OCI-LY7 (cell line): ENCODE measurements around the gene TASP1. TPM values are rescaled to one million over a fixed set of nuclear protein-coding genes. Genes with fewer than 3 reads are reported as not detected.

Experiments
- BruUV-seq: library from RNA; stranded (reverse); fragments of 400-500 nt; replicated peaks from 2 replicates; lab custom pipeline; 2021; lab: Mats Ljungman, UMichigan
- CTCF ChIA-PET: fragments of 300-600 bp; sonication (Branson Sonifier 250); formaldehyde crosslinking; loops from one replicate; lab custom pipeline; 2022; ENCODE audit warnings: antibody characterized with exemption; ENCODE audit not compliant: unreplicated experiment; lab: Charles Lee
- POLR2A ChIA-PET: fragments of 300-600 bp; sonication (Branson Sonifier 250); formaldehyde crosslinking; loops from one replicate; lab custom pipeline; 2022; ENCODE audit warnings: antibody characterized with exemption; lab: Charles Lee
- DNase-seq: peaks from one replicate; pipeline ENCODE4 v3.0.0-alpha.2; 2015; ENCODE audit warnings: low spot score
- H2AFZ ChIP-seq: fragments of 200-600 bp; sonication (generic), shearing (Covaris generic); 2 replicates; pipeline ENCODE4 v1.6.1; 2014; ENCODE audit warnings: mild to moderate bottlenecking, antibody characterized with exemption, low read length, moderate library complexity
- H3K27ac ChIP-seq: fragments of 200-600 bp; sonication (generic); 2 replicates; pipeline ENCODE4 v1.5.1; 2014; ENCODE audit warnings: mixed run types, low read depth, mild to moderate bottlenecking, moderate library complexity, low read length, inconsistent platforms; ENCODE audit not compliant: poor library complexity, severe bottlenecking
- H3K36me3 ChIP-seq: fragments of 200-600 bp; sonication (generic); 2 replicates; pipeline ENCODE4 v1.6.1; 2014; ENCODE audit warnings: mild to moderate bottlenecking, antibody characterized with exemption, low read length, moderate library complexity, mixed read lengths; ENCODE audit not compliant: insufficient read depth
- H3K4me1 ChIP-seq: fragments of 200-600 bp; sonication (generic); 2 replicates; pipeline ENCODE4 v1.5.1; 2014; ENCODE audit warnings: mild to moderate bottlenecking, low read length; ENCODE audit not compliant: insufficient read depth, poor library complexity, severe bottlenecking
- H3K4me2 ChIP-seq: fragments of 200-600 bp; sonication (generic); 2 replicates; pipeline ENCODE4 v1.6.1; 2014; ENCODE audit warnings: mild to moderate bottlenecking, low read length
- H3K4me3 ChIP-seq: fragments of 200-600 bp; sonication (generic); 2 replicates; pipeline ENCODE4 v1.5.1; 2014; ENCODE audit warnings: mild to moderate bottlenecking, low read depth, low read length; ENCODE audit not compliant: poor library complexity, severe bottlenecking
- H3K79me2 ChIP-seq: fragments of 200-600 bp; sonication (generic); 2 replicates; pipeline ENCODE4 v1.6.1; 2016; ENCODE audit warnings: low read depth, mild to moderate bottlenecking, low read length, moderate library complexity, mixed read lengths; ENCODE audit not compliant: insufficient read depth
- H3K9me2 ChIP-seq: fragments of 200-600 bp; sonication (generic); 2 replicates; pipeline ENCODE4 v1.6.1; 2016; ENCODE audit warnings: mild to moderate bottlenecking, low read length, mixed read lengths; ENCODE audit not compliant: insufficient read depth
- H3K9me3 ChIP-seq: fragments of 200-600 bp; sonication (generic); 2 replicates; pipeline ENCODE4 v1.6.1; 2014; ENCODE audit warnings: mild to moderate bottlenecking, mixed run types, low read length, mixed read lengths
- H4K20me1 ChIP-seq: fragments of 200-600 bp; sonication (generic); 2 replicates; pipeline ENCODE4 v1.6.1; 2014; ENCODE audit warnings: mild to moderate bottlenecking, antibody characterized with exemption, low read length, moderate library complexity, mixed read lengths; ENCODE audit not compliant: insufficient read depth
- CTCF ChIP-seq: fragments of 200-600 bp; sonication (generic); conservative IDR thresholded peaks from 2 replicates; pipeline ENCODE4 v1.5.1; 2014; ENCODE audit warnings: mild to moderate bottlenecking, antibody characterized with exemption, low read length, moderate library complexity, mixed read lengths
- EZH2phosphoT487 ChIP-seq: fragments of 200-600 bp; sonication (generic); IDR thresholded peaks from 2 replicates; pipeline ENCODE4 v1.6.1; 2018; ENCODE audit warnings: low read depth, borderline replicate concordance, mild to moderate bottlenecking, mixed run types, antibody characterized with exemption, low read length, moderate library complexity, mixed read lengths
- intact Hi-C: fragments of 100-400 bp; cut with micrococcal nuclease; formaldehyde crosslinking; loops from one replicate; pipeline ENCODE4 v1.10.0; 2022; ENCODE audit not compliant: unreplicated experiment
- total RNA-seq, 2 experiments: library from RNA; depleted of rRNA in 1 of 2; stranded (reverse); fragments of >200 nt in 1 of 2; shearing (Covaris generic) in 1 of 2; gene quantifications; 2 replicates each; pipeline ENCODE4 v1.2.3, GENCODE V29; 2014 to 2022

TASP1 gene
- total RNA-seq, 2 experiments from 2014 or later = 12.9 to 15.5 TPM

DNA sequence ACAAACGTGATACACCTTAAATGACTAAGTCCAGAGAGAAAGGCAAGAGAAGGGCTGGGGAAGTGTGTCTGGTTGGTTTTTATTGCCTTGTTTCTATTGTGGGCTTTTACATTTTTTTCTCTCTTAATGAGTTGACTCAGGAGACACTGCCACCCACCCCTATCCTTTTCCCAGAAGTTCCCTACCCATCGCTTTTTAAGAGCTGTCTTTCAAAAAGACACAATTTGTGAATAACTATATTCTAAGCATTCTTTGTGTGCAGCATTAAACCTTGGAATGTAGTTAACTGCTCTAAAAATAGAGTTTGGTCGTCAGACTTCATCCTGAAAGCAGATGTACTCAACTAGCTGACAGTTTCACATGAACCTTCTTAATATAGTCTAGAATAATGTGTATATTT is 242.7 kb downstream of the TASP1 start:
- DNase-seq = no peak
- TF ChIP-seq CTCF (no peak), EZH2phosphoT487 (no peak)
- BruUV-seq = no TSS peak
- ChIA-PET CTCF (no interaction called here), POLR2A (no interaction called here)
- H3K27ac ChIP-seq = no peak overlapping the region
- H3K9me2 ChIP-seq = no peaks in the 10 kb centered on the region
- no peaks in the 10 kb centered on the region for H3K9me3 ChIP-seq
- no peak overlapping the region for H3K4me2 ChIP-seq
- no peaks in the 10 kb centered on the region for H3K79me2 ChIP-seq
- intact Hi-C loops = no loop called here
- H3K36me3 ChIP-seq = no peaks in the 10 kb centered on the region
- no peaks in the 10 kb centered on the region for H3K4me1 ChIP-seq
- no peak overlapping the region for H2AFZ ChIP-seq
- no peaks in the 10 kb centered on the region for H4K20me1 ChIP-seq
- no peak overlapping the region for H3K4me3 ChIP-seq

DNA sequence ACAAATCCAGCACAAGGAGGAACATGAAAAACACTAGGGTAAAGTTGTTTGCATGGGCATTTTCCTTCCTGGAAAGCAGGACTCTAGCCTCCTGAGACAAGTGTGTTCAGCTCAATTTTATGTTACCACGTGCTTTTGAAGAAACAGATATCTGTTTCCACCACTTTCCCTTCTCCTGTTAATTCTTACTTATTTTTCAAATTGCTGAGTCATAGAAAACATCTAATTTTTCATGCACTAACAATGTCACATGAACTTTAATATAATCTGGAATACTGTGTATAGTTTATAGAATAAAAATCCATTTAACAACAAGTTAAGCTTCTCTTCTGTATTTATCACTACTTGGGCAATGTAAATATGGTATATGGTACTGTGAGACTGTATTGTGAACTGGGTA is 243.5 kb downstream of the TASP1 start:
- Histone ChIP-seq H3K9me2 (no peaks in the 10 kb centered on the region), H3K79me2 (no peaks in the 10 kb centered on the region), H3K4me1 (no peaks in the 10 kb centered on the region), H3K9me3 (no peaks in the 10 kb centered on the region), H4K20me1 (no peaks in the 10 kb centered on the region), H3K4me3 (no peak overlapping the region), H3K4me2 (no peak overlapping the region), H3K36me3 (no peaks in the 10 kb centered on the region), H2AFZ (no peak overlapping the region), H3K27ac (no peak overlapping the region)
- no peak for DNase-seq
- intact Hi-C loops = no loop called here
- POLR2A ChIA-PET = interaction anchor here (0.6 kb wide), 1 partner anchor 71 kb away, joined by 4 read pairs; no protein-coding TSS in a partner anchor
- no peak for TF ChIP-seq EZH2phosphoT487
- no peak for TF ChIP-seq CTCF
- CTCF ChIA-PET = no interaction called here
- BruUV-seq = no TSS peak

DNA sequence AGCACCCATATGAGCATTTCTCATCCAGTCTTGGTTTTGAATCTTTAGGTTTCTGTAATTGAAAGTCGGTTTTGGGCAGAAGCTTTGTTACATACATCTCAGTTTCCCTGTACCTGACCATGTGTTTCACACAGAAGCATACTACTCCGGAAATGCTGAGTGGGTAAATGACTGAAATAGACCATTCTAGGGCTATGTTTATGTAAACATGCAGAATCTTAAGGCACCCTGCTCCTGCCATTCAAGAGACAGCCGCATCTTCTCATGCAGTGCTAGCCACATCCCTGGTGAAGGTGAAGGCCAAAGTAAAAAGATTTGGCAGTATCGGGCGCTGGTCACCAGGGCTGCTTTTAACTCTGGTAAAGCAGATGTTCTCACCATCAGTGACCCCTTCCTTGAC is 246.3 kb downstream of the TASP1 start:
- Histone ChIP-seq H2AFZ (no peak overlapping the region), H3K27ac (no peak overlapping the region), H4K20me1 (no peaks in the 10 kb centered on the region), H3K79me2 (no peaks in the 10 kb centered on the region), H3K4me2 (no peak overlapping the region), H3K4me1 (no peaks in the 10 kb centered on the region), H3K4me3 (no peak overlapping the region), H3K36me3 (peaks cover 3% of the 10 kb centered on the region; the same call in 1 of the 2 replicates), H3K9me2 (no peaks in the 10 kb centered on the region), H3K9me3 (no peaks in the 10 kb centered on the region)
- no peak for TF ChIP-seq EZH2phosphoT487
- no peak for TF ChIP-seq CTCF
- POLR2A ChIA-PET = no interaction called here
- no TSS peak for BruUV-seq
- intact Hi-C loops = no loop called here
- no peak for DNase-seq
- CTCF ChIA-PET = no interaction called here
